GM19467 (cell line): ENCODE measurements around the gene NREP.

ENCODE experiments used
- ATAC-seq: cut with Tn5 transposase; IDR thresholded peaks from one replicate; pipeline ENCODE4 v1.9.1; 2021; ENCODE audit warnings: mild to moderate bottlenecking, moderate library complexity; ENCODE audit not compliant: unreplicated experiment

NREP gene

GRCh38 chr5:111697881-111698757, 58.9 kb downstream of the NREP start:
- ATAC-seq = no peak

- no peak for ATAC-seq
Measured at GRCh38 chr5:111697215-111697614, 59.8 kb downstream of the NREP start.

GRCh38 chr5:111695991-111696390, 61.0 kb downstream of the NREP start:
- ATAC-seq = no peak

GRCh38 chr5:111694133-111694532, 62.9 kb downstream of the NREP start:
- ATAC-seq = no peak

- no peak for ATAC-seq
Measured at GRCh38 chr5:111691914-111692313, 65.1 kb downstream of the NREP start.

- ATAC-seq = no peak
Measured at GRCh38 chr5:111691508-111691907, 65.5 kb downstream of the NREP start.

- no peak for ATAC-seq
Measured at GRCh38 chr5:111689357-111689935, 67.5 kb downstream of the NREP start.

GRCh38 chr5:111685969-111686368, 71.0 kb downstream of the NREP start:
- no peak for ATAC-seq

GRCh38 chr5:111682641-111683040, 74.4 kb downstream of the NREP start:
- no peak for ATAC-seq

- ATAC-seq = no peak
Measured at GRCh38 chr5:111682121-111682520, 74.9 kb downstream of the NREP start.

- no peak for ATAC-seq
Measured at GRCh38 chr5:111681414-111682120, 75.4 kb downstream of the NREP start.

GRCh38 chr5:111680737-111681413, 76.1 kb downstream of the NREP start:
- ATAC-seq = no peak

- no peak for ATAC-seq
Measured at GRCh38 chr5:111679611-111680010, 77.4 kb downstream of the NREP start.
